ENCODE data around the gene AGRP.

DNA sequence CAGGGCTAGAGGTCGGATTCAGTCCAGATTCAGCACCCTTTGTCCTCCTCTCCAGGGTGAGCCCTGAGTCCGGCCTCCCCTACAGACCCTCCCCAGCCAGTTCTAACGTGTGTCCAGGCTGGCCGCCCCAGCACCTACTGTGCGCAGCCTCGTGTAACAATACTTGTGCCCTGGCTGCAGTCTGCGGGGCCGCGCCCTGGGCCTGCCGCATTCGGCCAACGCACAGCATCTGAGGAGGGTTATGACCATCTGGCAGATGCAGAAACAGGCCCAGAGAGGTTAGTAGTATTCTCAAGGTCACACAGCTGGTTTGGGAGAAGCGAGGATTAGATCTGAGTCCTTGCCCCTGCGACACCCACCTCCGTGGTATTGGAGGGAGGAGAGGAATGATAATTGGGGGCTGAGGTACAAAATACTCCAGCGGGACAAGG is 46.2 kb upstream of the AGRP start:
- TF ChIP-seq, protein P1, sequence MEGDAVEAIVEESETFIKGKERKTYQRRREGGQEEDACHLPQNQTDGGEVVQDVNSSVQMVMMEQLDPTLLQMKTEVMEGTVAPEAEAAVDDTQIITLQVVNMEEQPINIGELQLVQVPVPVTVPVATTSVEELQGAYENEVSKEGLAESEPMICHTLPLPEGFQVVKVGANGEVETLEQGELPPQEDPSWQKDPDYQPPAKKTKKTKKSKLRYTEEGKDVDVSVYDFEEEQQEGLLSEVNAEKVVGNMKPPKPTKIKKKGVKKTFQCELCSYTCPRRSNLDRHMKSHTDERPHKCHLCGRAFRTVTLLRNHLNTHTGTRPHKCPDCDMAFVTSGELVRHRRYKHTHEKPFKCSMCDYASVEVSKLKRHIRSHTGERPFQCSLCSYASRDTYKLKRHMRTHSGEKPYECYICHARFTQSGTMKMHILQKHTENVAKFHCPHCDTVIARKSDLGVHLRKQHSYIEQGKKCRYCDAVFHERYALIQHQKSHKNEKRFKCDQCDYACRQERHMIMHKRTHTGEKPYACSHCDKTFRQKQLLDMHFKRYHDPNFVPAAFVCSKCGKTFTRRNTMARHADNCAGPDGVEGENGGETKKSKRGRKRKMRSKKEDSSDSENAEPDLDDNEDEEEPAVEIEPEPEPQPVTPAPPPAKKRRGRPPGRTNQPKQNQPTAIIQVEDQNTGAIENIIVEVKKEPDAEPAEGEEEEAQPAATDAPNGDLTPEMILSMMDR (IDR thresholded peaks at IDR 0.05; ENCODE audit: low read depth, low read length, missing input control) = no peak
- TF ChIP-seq, protein P2, sequence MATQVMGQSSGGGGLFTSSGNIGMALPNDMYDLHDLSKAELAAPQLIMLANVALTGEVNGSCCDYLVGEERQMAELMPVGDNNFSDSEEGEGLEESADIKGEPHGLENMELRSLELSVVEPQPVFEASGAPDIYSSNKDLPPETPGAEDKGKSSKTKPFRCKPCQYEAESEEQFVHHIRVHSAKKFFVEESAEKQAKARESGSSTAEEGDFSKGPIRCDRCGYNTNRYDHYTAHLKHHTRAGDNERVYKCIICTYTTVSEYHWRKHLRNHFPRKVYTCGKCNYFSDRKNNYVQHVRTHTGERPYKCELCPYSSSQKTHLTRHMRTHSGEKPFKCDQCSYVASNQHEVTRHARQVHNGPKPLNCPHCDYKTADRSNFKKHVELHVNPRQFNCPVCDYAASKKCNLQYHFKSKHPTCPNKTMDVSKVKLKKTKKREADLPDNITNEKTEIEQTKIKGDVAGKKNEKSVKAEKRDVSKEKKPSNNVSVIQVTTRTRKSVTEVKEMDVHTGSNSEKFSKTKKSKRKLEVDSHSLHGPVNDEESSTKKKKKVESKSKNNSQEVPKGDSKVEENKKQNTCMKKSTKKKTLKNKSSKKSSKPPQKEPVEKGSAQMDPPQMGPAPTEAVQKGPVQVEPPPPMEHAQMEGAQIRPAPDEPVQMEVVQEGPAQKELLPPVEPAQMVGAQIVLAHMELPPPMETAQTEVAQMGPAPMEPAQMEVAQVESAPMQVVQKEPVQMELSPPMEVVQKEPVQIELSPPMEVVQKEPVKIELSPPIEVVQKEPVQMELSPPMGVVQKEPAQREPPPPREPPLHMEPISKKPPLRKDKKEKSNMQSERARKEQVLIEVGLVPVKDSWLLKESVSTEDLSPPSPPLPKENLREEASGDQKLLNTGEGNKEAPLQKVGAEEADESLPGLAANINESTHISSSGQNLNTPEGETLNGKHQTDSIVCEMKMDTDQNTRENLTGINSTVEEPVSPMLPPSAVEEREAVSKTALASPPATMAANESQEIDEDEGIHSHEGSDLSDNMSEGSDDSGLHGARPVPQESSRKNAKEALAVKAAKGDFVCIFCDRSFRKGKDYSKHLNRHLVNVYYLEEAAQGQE (IDR thresholded peaks at IDR 0.05) = no peak
- TF ChIP-seq, protein P3, sequence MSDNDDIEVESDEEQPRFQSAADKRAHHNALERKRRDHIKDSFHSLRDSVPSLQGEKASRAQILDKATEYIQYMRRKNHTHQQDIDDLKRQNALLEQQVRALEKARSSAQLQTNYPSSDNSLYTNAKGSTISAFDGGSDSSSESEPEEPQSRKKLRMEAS (IDR thresholded peaks at IDR 0.05) = no peak
- TF ChIP-seq TAF1 (conservative IDR thresholded peaks at IDR 0.05) (no peak), GABPA (IDR thresholded peaks at IDR 0.05 in 1 of 2, conservative IDR thresholded peaks at IDR 0.05 in 1 of 2) (no peak), SP1 (IDR thresholded peaks at IDR 0.05) (no peak), EGR1 (IDR thresholded peaks at IDR 0.05; ENCODE audit: low read depth in 2 of 2) (no peak), HNF4A (conservative IDR thresholded peaks at IDR 0.05) (no peak), YY1 (IDR thresholded peaks at IDR 0.05) (no peak), JUND (IDR thresholded peaks at IDR 0.05) (no peak), RAD21 (IDR thresholded peaks at IDR 0.05) (no peak), FOXA1 (IDR thresholded peaks at IDR 0.05) (no peak)
- TF ChIP-seq, protein P4, sequence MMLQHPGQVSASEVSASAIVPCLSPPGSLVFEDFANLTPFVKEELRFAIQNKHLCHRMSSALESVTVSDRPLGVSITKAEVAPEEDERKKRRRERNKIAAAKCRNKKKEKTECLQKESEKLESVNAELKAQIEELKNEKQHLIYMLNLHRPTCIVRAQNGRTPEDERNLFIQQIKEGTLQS (IDR thresholded peaks at IDR 0.05) = no peak
- TF ChIP-seq, protein P5, sequence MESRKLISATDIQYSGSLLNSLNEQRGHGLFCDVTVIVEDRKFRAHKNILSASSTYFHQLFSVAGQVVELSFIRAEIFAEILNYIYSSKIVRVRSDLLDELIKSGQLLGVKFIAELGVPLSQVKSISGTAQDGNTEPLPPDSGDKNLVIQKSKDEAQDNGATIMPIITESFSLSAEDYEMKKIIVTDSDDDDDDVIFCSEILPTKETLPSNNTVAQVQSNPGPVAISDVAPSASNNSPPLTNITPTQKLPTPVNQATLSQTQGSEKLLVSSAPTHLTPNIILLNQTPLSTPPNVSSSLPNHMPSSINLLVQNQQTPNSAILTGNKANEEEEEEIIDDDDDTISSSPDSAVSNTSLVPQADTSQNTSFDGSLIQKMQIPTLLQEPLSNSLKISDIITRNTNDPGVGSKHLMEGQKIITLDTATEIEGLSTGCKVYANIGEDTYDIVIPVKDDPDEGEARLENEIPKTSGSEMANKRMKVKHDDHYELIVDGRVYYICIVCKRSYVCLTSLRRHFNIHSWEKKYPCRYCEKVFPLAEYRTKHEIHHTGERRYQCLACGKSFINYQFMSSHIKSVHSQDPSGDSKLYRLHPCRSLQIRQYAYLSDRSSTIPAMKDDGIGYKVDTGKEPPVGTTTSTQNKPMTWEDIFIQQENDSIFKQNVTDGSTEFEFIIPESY (IDR thresholded peaks at IDR 0.05) = no peak
